HG02852 (cell line): ENCODE measurements around the gene PDE11A.

Experiments used
- ATAC-seq: cut with Tn5 transposase; IDR thresholded peaks from one replicate; pipeline ENCODE4 v1.9.1; 2021; ENCODE audit warnings: mild to moderate bottlenecking, moderate library complexity; ENCODE audit not compliant: unreplicated experiment

Gene PDE11A

DNA sequence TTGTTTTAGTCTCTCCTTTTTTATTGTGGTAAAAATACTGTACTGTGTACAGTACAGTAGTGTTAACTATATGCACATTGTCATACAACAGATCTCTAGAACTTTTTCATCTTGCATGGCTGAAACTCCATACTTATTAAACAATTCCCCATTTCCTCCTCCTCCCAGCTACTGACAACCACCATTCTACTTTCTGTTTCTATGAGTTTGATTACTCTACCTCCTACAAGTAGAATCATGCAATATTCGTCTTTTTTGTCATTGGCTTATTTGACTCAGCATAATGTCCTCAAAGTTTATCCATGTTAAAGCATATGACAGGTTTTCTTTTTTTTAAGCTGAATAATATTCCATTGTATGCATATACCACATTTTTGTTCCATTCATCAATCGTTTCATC is 341.8 kb downstream of the PDE11A start:
- no peak for ATAC-seq

DNA sequence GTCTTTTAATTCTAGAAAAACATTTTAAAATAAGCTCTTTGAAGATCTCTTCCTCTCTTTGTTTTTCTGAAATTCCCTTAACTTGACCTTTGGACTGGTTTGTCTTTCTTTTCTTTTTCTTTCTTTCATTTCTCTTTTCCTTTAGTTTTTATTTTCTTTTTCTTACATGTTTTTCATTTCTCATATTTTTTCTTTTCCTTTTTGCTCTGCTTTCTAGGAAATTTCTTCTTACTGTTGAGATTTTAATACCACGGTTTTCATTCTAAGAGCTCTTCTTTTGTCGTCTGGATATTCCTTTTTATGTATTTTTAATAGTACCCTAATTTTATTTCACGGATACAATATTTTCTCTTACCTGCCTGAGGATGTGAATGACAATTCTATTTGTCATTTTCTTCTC is 342.2 kb downstream of the PDE11A start:
- ATAC-seq = no peak

DNA sequence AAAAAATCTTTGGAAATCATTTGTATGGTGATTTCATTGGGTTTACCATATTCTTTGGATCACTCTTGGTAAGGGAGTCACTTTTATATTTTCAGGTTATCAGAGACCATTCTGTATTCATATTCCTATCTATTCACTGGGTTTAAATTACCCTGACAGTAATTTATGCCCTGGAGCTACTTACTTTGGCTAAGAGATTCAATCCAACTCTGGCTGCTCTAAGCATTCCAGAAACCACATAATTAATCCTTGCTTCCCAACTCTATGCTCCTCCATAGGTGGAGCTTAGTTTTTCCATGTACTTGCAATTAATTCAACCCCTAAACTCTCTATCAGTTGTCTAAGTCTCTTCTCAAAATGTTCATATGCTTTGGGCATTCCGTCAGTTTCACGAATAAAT is 343.7 kb downstream of the PDE11A start:
- no peak for ATAC-seq

DNA sequence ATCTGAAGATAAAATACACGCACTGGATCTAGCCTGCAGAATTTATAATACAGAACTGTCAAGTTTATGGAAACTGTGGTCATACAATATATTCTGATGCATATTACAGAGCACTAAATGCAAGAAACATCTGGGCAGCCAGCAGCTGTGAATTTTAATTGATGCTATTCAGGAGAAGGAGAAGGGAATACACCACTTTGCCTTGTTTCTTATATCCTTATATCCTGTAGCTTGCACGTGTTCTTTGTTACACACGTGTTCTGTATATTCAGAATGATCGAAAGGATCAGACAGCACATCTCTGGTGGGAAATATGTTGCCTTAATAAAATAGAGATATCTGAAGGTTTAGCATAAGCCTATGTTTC is 344.2 kb downstream of the PDE11A start:
- no peak for ATAC-seq

DNA sequence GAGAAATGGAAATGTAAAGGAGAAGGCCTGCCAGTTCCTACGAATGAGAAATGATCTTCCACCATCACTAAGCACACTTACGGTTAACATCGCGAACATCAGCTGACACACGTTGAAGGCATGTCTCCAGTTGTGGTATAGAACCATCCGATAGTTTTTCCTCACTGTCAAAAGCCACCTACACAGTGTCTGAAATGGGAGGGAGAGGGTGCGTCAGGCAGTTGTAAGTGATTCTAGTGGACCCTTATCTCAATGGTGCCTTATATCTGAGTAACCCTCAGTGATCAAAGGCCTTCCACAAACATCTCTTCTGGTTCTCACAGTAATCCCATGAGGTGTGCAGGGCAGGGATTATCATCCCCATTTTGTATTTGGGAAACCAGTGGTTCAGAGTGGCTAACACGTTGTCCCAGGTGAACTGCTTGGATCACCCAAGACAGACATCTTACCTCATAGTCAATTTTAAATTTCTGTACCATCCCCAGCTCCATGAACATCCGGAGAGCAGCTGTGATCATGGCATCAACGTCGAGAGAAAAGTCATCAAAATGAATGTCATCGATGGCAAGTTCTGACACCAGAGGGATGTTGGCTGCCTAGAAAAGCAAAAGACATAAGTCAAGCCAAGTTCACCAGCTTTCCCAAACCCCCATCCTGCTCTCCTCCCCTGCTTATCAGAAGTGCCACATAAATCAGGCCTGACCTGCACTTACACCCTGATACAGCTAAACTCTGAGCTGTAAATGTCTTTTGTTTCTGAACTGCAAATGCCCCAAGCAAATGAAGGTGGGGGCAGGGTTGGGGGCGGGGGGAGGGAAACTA is 344.8 kb downstream of the PDE11A start:
- ATAC-seq = no peak

DNA sequence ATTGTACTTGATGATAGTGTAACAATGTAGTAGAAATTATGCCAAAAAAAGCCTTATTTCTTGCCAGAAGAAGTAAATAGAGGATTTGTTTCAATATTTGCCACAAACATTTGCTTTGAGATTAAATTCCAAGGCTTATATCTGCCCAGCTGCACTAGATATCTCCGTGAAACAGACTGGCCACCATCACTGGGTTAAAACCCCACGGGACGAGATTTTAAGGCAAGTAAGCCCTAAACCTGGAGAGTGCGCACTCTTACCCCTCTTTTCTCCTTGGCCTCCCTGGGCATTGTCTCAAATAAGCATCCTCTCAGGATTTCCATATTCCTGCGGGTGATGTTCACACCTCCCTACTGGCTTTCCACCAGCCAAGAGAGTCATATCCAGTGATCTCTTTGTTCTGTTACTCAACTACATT is 345.6 kb downstream of the PDE11A start:
- no peak for ATAC-seq

DNA sequence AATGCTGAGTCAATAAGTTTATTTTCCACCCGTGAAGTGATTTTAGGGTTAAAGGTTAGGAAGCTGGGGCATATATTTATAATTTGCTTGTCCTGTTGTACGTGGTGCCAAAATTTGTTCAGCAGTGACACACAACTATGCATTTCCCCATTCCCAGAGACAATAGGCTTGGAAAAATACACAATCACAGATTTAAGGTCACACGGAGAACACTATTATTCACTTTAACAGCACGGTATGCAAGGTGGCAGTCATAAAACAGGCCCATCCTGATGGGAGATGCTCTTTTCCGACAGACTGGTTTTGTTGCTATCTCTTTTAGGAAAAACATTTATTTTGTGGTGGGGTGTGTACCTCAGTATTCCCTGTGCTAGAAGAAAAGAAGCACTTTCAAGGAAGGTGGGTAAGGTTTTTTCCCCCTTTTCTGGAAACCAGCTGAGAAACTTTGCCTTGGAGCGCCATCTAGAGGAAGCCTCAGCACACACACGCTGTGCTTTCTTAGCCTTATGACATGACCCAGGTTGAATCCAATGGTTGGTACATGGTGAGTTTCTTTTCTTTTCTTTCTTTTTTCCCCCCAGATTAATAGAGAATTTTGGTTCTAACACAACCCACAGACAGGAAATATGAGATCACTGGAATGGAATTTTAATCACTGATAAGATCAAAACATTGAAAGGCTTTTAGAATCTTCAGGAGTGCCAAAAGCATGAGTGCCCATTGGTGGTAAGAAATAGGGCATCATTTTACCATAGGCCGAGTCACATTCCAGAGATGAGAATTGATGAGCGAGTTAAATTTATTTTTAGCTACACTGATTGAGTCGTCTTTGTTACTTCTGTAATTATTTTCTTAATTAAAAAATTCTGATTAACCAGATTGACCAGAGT is 347.9 kb downstream of the PDE11A start:
- peak; percentile 66 for ATAC-seq

DNA sequence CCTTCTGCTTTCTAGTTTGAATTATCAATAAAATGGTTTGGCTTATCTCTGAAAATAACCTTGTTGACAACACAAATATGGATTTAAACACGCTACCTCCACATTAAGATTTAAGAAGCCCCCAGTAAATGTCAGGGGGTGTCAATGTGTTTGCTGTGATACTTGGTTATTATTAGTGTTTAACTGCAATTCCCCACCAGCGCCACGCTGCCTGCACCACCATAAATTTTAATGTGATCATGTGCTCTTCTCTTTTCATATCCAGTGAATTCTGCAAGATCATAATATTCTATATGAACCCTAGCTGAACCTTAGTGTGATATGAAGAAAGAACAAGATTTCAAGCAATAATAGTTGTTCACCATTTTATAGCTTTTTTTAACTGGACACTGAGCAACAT is 349.3 kb downstream of the PDE11A start:
- ATAC-seq = no peak

DNA sequence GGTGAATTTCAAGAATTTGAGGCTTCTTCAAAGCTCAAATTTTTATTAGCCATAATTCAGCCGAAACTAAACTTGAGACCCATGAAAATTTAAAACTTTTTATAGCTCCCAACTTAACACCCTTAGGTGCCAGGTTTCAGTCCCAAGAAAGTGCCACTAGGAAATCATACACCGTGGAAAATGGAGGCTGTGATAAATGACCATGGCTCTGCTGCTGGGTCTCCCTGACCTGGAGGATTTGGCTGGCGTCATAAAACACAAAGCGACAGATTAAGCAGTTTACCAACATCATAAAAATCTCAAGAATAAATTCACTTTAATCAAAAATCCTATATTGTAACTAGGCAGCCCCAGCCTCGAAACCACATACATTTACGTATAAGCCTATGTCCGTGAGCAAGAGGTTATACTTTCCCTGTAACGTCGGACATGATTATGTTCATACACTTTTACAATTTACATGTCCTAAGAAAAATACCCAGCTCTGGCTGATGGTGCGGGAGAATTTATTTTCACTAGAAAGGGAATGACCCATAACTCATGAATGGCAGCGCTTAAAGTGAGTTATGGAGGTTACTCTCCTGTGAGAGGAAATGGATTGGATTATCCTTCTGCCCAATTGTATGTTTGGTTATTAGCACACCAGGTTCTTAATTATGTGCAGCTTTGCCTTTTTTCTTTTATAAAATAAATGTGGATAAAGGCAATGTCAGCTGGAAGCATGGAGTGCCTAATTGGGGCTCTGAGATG is 350.6 kb downstream of the PDE11A start:
- ATAC-seq = no peak

DNA sequence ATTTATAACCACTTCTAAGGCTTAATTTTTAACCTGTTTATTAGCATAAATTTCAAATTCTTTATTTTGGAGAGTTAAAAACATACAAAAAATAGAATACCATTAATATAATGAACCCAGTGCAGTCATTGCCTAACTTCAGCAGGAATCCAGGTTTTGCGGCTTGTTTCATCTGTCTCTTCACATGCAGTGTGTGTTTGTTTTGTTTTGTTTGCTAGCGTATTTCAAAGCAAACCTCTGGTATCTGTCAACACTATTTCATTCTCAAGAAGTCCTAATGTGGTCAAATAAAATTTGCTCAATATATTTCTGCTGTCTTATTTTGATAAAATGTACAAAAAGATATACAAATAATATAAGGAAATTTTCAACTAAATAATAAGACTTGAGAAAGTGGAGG is 351.5 kb downstream of the PDE11A start:
- no peak for ATAC-seq

DNA sequence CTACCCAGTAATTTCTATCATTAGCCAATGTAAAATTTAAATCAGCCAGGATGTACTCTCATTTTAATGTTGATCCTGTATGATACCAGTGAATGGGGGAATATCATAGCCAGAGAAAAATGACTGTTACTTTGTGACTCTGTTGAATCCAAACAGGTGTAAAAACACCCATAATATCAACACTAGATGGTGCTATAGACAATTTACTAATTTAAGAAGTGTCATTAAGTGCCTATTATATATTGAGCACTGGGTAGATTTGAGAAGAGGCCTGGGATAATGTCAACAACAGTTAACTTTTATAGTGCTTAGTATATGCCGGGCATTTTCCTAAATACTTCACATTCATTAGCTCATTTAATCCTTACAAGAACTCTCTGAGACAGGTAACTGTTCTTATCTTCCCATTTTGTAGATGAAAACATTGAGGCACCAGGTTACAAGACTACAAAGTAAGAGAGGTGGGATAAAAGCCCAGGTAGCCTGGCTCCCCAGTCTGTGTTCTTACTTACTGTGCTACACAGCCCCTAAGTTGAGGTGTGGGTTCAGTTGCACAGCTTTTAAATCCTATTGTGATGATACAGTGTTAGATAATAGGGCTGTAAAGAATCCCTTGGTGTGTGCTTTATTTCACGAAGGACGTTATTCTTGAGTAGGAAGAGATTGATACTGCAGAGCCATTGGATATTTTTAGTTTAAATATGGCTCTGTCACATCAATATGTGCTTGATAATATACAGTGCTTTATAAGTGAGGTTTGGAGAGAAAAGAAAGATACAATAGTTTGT is 354.6 kb downstream of the PDE11A start:
- ATAC-seq = no peak

DNA sequence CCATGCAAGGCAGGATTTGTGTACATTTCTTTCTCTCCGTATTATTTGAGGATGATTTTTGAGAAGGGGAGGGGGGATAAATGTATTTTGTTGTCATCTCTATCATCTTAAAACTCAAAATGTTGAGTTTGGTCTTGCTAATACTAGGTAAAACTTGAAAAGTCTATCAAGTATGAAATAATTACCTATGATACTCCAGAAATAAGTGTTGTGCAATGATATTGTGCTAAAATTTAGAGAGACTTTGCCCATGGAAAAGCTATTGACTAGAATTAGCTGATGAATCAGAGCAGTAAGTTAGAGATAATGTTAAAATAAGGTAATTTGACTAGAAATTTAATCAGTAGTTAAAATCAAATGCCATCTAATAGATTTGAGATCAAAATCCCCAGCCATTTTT is 356.1 kb downstream of the PDE11A start:
- no peak for ATAC-seq

DNA sequence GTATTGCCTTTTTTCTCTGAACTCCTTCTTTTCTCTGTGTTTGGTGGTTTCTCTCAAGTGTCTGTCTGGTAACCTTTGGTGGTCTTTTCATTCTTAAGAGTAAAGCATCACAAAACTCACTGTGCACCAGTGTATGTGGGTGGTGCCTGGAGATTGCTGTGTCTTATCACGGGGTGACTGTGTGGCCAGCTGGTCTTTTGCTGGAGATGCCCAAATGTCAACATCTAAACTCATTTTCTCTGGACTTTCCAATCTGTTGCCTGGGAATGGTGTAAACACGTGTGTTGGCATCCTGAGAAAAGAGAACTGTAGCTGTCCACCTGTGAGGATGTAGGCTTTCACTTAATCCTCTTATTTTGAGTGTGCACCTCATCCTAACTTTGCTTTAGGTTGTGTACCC is 356.8 kb downstream of the PDE11A start:
- no peak for ATAC-seq

DNA sequence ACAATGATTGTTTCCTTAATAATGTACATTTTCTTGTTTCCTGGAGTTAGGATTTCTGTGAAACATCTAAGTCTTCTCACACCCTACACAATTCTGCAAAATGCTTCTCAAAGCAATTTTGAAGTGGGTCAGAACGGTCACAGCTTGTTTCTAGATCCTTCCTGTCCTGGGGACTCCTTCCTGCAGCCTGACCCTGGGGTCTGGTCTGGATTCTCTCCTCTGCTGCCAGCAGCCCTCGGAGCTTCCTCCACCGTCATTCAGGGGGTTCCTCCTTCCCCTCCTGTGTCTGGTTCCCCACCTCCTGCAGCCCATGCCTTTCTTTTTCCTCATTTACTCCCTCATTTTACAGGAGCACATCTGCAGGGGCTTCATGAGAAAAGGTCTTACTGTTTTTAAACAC is 357.9 kb downstream of the PDE11A start:
- ATAC-seq = no peak

DNA sequence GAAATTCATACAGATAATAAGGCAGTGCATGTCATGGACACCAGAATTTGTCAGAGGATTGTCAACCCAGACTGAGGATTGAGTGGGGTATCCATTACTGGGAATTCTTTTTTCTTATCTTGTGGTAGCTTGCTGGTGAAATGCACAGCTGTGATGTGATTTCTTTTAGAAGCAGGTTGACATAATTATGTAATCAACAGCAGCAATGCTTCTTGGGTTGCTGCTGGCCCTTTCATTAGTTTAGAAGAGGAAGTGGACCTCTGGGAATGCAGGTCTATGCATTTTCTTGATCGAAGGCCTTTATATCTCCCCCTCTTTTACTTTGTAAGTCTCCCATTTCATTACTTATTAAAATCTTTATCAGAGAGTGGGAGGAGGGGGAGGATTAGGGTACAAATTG is 360.1 kb downstream of the PDE11A start:
- ATAC-seq = no peak

DNA sequence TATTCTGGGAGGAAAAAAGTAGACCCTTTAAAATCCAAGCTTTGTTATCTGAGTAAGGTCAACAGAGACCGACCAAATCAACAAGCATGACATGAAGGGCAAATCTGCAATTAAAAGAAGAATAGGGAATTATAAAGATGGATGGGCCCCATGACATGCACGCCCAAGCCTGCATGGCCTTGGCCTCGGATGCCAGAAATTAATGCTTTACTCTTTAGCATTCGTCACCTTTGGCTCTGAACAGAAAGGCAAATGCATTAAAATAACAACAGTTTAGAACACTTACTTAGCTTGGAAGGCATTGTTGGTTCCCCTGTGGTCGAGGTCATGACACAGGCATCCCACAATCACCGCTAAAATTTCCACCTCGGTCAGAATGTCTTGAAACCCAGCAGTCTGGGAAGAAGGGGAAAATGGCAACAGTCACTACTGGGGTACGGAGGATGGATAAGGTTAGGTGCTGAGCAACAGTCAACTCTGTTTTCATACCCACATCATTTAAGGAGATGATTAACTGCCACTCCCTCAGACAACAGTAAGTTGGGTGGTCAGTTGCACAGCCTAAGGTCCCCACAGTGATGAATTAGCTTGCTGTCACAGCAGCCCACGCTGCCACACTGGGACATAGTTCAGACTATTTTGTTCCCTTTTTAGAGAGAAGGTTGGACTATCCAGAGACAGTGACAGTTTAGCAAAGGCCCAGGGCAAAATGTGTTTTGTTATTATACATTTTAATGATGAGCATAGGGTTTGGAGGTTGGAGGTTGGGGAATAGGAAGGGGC is 360.9 kb downstream of the PDE11A start:
- no peak for ATAC-seq

DNA sequence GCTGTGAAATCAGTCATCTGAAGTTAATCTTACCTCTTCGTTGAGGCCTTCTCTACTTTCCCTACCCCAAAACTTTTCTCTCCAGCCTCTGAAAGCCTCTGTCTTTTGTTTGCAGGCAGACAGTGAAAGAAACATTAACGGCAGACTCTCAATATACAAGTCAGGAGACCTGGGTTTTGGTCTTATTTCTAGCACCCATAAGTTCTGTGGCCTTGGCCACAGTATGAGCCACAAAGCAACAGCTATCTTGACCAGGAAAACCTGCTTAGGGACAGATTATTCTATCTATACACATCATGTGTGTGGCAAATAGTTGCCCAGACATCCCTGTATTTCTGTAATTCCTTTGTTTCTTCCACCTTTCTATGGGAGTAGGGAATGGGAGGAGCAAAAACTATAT is 361.7 kb downstream of the PDE11A start:
- ATAC-seq = no peak

DNA sequence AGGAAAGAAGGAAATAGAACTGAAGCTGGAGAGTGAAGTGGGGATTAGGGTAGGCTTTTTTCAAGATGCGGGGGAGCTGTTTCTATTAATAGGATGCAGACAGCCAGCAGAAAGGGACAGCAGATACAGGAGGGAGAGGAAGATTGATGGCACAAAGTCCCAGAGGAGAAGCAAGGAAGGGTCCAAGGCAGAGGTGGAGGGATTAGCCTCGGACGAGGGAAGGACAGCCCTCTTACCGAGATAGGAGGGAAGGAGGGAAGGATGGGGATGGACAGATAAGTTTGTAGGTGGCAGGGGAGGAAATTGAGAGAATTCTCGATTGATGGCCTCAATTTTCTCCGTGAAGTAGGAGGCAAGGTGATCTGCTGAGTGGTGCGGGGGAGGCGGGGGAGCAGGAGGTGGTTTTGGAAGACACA is 362.6 kb downstream of the PDE11A start:
- no peak for ATAC-seq

DNA sequence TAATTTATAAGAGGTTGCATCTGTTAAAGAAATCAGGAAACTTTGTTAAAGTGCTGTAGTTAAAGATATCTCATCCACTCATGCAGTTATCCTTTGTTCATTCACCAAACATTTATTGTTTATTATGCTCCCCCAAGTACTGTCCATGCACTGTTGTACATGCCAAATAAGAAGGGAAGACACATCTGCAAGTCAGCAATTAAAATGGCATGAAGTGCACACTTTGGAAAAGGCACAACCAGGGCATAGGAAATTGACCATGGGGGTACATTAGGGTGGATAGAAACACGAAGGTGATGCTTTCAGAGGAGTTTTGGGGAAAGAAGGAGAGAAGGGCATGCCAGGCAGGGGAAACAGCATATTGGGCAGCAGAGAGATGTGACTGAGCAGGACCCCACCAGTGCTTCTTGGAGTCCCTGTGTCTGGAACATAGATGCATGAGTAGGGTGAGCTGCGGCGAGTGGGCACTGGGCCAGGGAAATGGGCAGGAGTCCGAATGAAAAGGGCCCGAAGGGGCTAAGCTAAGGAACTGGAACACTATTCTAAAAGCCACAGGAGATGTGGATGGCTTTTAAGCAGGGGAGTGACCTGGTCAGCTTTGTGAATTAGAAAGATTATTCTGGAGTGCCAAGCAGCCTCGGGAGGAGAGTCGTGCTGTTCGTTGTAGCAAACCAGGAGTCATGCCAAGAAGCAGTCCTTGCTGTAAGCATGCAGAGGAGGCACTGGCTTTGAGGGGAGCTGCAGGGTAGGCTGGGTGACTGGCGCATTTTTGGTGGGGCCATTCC is 363.7 kb downstream of the PDE11A start:
- no peak for ATAC-seq
